Measurements from ENCODE around the gene COL6A6.

DNA sequence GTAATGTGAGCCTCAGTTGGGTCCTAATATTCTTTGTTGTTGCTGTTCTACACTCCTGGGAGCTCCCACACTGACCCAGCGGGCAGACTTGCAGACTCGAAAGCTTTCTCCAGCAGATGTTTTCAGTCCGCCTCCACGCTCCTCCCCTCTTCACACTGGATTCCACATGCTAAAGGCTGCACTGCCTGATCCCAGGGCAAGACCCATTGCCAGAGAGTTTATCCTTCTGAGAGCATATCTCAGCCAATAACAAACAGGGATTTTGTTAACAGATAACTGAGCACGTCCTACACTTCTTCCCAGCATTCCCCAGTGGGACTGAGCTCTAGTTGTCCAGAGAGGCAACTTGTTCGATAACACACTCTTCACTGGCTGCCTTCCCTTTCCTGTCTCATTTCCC is 8.0 kb upstream of the COL6A6 start:
- TF ChIP-seq, protein P1, sequence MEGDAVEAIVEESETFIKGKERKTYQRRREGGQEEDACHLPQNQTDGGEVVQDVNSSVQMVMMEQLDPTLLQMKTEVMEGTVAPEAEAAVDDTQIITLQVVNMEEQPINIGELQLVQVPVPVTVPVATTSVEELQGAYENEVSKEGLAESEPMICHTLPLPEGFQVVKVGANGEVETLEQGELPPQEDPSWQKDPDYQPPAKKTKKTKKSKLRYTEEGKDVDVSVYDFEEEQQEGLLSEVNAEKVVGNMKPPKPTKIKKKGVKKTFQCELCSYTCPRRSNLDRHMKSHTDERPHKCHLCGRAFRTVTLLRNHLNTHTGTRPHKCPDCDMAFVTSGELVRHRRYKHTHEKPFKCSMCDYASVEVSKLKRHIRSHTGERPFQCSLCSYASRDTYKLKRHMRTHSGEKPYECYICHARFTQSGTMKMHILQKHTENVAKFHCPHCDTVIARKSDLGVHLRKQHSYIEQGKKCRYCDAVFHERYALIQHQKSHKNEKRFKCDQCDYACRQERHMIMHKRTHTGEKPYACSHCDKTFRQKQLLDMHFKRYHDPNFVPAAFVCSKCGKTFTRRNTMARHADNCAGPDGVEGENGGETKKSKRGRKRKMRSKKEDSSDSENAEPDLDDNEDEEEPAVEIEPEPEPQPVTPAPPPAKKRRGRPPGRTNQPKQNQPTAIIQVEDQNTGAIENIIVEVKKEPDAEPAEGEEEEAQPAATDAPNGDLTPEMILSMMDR (IDR thresholded peaks at IDR 0.05) = no peak
- no peak for TF ChIP-seq POLR2A (IDR thresholded peaks at IDR 0.05)
